Activated T-cell treated with anti-CD3 and anti-CD28 coated beads, Interleukin-2, amount 50 U/mL, for 1 hour (primary cell): Measurements from ENCODE around the gene WNK4.
"Not testable (repeated sequence)": the region's sequence is repeated elsewhere in the genome, so short reads cannot be mapped to it uniquely, and the experiment has no call there.

Experiments
- DNase-seq: peaks from one replicate; pipeline ENCODE4 v3.0.0-alpha.2; 2020

Gene WNK4

GRCh38 chr17:42779936-42780850 lies at the start of gene WNK4:
Gene WNK4, plus strand, starts transcription at chr17:42780610. Its CDS starts 89 bp downstream, at chr17:42780699.
- no peak for DNase-seq

DNA sequence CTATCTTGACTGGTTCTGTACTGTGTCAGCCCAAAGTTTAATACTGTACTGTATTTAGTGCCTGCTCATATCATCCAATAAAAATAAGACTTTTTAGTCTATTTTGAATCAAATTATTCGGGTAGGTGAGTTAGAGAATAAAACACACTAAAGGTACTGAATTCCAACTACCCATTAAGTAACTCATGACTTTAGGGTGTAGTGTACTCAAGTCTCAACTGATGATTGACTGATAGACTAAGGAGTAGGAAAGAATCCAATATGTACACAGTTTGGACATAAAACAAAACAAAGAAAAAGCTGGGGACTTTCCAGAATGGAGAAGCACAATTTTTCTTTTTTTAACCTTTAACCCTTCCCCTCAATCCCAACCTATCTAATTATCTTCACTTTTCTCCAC lies 39.7 kb upstream of the WNK4 start:
- no peak for DNase-seq

DNA sequence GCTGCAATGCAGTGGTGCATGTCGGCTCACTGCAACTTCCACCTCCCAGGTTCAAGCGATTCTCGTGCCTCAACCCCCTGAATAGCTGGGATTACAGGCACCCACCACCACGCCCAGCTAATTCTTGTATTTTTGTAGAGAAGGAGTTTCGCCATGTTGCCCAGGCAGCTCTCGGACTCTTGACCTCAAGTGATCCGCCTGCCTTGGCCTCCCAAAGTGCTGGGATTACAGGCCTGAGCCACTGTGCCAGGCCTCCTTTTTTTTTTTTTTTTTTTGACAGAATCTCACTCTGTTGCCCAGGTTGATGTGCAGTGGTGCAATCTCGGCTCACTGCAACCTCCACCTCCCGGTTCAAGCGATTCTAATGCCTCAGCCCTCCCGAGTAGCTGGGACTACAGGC lies 37.5 kb upstream of the WNK4 start:
- DNase-seq: not testable (repeated sequence)

- DNase-seq: no peak
Observed at GRCh38 chr17:42743595-42744282, 36.7 kb upstream of the WNK4 start.

DNA sequence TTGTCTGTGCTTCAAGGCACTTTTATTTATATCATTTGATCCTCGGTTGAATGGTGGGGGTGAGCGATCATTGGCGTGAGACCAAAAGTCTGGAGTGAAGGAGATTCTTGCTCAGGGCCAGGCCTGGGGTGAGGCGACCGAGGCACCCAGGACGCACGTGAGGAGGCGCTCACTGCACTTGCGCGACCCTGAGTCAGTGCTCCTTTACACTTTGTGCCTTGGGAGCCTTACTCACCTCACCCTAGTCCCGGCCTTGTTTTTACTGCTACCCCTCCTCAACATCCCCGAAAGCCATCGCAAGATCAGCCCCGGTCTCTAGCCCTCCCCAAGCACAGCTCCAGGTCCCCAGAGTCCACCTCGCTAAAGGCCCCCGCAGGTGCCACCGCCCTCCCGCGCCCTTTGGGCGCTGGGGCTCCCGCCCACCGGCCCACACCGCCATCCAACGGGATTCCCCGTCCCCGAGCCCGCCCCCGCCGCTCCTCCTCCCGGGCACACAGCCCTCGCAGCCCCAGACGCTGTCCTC lies 36.1 kb upstream of the WNK4 start:
- no peak for DNase-seq

GRCh38 chr17:42744806-42745617 lies 35.4 kb upstream of the WNK4 start, which contains the start of gene EZH1:
Gene EZH1, minus strand, starts transcription at chr17:42745040. Its CDS starts 16,099 bp downstream, at chr17:42728941.
- DNase-seq: peak; percentile 95

DNA sequence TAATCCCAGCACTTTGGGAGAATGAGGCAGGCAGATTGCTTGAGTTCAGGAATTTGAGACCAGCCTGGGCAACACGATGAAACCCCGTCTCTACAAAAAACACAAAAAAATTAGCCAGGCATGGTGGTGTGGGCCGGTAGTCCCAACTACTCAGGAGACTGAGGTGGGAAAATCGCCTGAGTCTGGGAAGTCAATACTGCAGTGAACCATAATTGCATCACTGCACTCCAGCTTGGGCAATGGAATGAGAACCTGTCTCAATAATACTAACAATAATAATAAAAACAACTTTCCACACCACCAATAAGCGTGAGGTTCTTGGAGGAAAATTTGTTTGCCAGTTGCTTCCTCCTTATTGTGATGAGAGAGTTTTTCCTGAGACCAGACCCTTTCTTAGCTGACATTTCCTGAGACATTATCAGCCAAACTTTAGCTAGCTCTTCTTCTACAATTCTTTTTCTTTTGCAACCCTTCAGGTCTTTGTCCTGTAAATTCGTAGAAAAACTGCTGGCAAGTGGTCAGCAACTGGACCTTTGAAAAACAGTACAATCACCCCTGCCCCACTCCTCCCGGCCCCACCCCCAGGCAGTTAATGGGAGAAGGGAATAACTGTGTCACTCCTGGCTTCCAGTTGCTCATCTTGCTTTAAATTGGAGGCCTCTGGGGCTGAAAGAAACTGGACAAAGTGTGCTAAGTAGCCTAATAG lies 32.1 kb upstream of the WNK4 start:
- DNase-seq: no peak

GRCh38 chr17:42748908-42749798 lies 31.3 kb upstream of the WNK4 start:
- no peak for DNase-seq

GRCh38 chr17:42750739-42751344 lies 29.6 kb upstream of the WNK4 start:
- DNase-seq: no peak

DNA sequence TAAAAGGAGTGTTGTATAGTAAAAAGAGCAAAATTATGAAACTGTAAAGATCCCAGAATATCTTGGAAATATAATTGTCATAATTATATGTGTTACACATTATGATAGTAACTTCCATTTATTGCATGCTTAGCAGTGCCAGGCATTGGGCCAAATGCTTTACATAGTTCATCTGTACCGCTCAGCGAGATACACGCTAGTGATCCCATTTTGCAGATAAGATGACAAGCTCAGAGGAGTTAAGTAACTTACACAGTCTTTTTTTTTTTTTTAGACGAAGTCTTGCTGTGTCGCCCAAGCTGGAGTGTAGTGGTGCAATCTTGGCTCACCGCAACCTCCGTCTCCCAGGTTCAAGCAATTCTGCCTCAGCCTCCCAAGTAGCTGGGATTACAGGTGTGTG lies 28.8 kb upstream of the WNK4 start:
- DNase-seq: no peak

DNA sequence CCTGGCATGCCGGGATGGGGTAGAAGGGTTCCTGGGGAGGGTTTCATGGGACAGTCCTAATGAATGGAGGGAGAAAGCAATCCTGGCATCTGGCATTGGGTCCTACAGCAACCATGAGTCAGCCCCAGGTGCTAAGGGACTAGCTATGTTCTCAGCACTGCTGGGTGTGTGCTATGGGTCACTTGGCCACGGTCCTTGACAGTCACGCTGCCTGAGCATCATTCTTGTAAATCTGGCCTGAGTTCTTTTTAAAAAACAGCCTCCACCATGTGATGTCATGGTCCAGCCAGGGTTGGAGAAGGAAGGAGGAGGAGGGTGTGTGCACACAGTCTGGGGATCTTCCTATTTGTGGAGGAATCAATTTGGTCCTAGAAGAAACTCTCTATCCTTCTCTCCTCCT lies 25.6 kb upstream of the WNK4 start:
- no peak for DNase-seq

GRCh38 chr17:42759982-42760651 lies 20.3 kb upstream of the WNK4 start:
- DNase-seq: no peak

DNA sequence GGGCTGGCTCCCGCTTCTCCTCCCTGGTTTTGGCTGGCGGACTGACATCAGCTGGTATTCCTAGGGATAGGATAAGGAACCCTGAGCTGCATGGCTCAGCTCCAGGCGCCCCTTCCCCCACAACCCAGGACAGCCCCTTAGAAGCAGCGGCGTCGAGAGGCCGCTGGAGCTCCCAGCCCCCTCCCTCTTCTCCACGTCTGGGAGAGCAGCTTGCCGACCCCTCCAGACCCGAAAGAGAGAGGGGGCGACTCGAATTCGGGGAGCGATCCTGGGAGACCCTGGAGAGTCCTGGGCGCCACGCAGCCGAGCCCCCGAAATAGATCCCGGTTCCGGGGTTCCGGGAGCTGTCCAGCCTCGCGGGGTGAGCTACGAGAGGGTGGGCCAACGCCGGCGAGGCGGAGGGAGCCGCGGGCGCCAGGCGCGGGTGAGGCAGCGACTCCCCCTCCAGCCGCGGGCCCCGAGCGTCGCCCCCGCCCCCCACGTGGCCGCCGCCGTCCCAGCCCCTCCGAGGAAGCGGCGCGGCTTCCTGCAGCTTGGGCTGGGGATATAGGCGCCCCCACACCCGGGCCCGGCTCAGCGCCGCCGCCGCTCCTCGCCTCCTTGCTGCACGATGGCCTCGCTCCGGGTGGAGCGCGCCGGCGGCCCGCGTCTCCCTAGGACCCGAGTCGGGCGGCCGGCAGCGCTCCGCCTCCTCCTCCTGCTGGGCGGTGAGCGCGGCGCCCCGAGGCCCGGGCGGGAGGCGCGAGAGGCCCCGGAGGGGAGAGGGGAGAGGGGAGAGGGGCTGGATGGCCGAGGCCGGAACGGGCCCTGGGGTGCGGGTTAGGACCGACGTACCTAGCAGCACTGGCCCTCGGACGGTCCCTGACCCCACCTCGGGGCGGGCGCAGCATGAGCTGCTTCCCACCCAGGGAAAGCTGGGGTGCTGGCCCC lies 19.5 kb upstream of the WNK4 start, which contains the start of gene RAMP2:
Gene RAMP2 (plus strand): TSS at position 576 of the 930 bp plus-strand sequence. CDS start 35 bp downstream, at position 611.
- DNase-seq: no peak

- no peak for DNase-seq
Observed at GRCh38 chr17:42761638-42762037, 18.8 kb upstream of the WNK4 start.

DNA sequence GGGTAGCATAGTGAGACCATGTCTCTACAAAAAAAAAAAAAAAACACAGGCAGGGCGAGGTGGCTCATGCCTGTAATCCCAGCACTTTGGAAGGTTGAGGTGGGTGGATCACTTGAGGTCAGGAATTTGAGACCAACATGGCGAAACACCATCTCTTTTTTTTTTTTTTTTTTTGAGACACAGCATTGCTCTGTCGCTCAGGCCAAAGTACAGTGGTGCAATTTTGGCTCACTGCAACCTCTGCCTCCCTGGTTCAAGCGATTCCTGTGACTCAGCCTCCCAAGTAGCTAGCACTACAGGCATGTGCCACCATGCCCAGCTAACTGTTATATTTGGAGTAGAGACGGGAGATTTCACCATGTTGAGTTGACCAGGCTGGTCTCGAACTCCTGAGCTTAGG lies 14.3 kb upstream of the WNK4 start:
- no peak for DNase-seq

- DNase-seq: no peak
Observed at GRCh38 chr17:42767512-42767911, 12.9 kb upstream of the WNK4 start.

DNA sequence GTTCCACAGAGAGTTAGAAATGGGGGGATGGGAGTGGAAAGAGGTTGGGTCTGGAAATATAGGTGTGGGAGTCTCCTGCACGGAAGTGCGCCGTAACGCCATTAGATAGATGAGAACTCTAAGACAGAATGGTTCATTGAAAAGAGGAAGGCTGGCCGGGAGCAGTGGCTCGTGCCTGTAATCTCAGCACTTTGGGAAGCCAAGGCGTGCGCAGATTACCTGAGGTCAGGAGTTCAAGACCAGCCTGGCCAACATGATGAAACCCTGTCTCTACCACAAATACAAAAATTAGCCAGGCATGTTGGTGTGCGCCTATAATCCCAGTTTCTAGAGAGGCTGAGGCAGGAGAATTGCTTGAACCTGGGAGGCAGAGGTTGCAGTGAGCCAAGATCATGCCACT lies 12.4 kb upstream of the WNK4 start:
- not testable (repeated sequence) for DNase-seq

GRCh38 chr17:42769964-42770363 lies 10.4 kb upstream of the WNK4 start:
- DNase-seq: not testable (repeated sequence)

DNA sequence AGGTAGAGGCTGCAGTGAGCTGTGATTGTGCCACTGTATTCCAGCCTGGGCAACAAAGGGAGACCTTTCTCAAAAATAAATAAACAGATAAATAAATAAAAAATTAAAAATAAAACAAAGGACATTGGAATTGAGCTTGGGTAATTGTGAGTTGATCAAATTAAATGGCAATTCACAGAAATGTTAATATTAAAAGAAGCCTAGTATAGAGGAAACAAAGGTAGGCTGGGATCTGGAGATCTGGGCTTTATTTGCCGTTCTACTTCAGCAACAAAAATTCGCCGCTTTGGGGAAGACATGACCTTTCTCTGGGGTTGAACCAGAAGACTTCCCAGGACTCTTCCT lies 7.5 kb upstream of the WNK4 start:
- no peak for DNase-seq
